HTR-8/SVneo (cell line): ENCODE measurements around the gene HS1BP3.

Source experiments
- DNase-seq: peaks from one replicate; pipeline ENCODE4 v3.0.0; 2011; ENCODE audit warnings: low spot score, mixed read lengths; ENCODE audit not compliant: insufficient read length
- FAIRE-seq: peaks from 2 replicates; lab custom pipeline; 2011; peaks lifted over from hg19 to GRCh38; lab: Jason Lieb, UNC

Gene HS1BP3

DNA sequence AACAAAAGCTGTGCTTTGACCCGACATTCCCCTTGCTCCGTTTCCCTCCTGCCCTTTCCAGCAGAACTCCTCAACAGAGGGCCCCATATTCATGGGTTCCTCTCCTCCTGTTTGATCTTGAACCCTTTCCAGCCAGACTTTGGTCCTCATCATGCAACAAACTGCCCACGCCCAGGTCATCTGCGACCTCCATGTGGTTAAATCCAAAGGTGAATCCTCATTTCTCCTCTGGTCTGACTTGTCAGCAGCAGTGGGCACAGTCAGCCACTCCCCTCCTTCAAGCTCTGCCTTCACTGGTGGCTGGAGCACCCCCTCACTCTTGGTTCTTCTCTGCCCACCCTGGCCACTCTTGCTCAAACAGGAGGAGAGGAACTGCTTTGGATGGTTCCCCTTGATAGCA is 2.7 kb downstream of the HS1BP3 start:
- DNase-seq (no peak), FAIRE-seq (no peak)

DNA sequence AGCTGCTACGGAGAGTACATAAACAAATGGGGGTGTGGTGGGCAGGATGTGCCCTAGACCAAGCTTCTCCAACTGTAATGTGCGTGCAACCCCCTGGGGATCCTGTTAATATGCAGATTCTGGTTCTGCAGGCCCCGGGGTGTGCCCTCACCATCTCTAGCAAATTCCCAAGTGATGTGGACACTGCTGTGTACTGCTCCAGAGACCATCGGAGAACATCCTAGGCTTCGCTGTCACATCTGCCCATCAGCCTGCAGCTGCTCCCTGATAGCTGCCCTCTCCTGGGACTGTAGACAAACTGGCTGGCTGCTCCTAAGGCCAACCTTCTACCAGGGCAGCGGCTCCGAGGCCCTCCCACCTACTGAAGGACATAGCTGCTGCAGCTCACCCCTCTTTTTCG is 3.2 kb downstream of the HS1BP3 start:
- FAIRE-seq = no peak

DNA sequence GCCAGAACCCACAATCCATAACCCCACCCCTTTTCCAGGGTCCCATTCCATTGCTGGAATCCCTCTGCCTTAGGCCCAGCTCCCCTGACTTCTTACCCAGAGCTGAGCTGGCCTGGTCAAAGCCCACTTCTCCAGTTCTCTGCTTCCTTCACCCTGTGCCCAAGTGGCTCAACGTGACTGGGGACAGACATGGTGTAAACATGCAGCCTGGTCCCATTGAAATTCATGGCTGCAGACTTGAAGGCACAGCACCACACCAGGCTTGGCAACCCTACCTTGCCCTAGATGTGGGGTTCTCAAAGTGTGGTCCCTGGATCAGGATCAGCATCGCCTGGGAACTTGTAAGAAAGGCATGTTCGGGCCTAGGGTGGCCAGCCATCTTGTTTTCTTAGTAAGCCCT is 3.7 kb downstream of the HS1BP3 start:
- peak; percentile 9 for FAIRE-seq
- no peak for DNase-seq

More for the DNA sequence above, 3.2 kb downstream of the HS1BP3 start:
- no peak for DNase-seq

DNA sequence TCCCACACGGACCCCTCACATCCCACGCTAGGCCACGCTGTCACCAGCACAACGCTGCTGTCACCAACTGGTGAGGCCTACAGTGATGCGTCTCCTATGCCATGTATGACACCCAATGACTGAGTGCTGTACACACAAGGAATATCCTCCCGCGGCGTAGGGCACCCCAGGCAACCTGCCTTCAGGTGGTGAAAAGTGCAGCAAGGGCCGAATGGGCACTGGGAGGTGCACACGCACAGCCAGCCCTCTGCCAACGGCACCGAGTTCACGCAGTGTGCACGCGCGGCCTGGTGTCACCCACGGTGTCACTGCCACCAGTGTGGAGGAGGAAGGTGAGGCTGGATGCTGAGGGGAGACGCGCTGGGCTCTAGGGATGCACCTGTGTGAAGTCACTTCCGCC is 4.5 kb downstream of the HS1BP3 start:
- DNase-seq (no peak), FAIRE-seq (peak; percentile 77)

DNA sequence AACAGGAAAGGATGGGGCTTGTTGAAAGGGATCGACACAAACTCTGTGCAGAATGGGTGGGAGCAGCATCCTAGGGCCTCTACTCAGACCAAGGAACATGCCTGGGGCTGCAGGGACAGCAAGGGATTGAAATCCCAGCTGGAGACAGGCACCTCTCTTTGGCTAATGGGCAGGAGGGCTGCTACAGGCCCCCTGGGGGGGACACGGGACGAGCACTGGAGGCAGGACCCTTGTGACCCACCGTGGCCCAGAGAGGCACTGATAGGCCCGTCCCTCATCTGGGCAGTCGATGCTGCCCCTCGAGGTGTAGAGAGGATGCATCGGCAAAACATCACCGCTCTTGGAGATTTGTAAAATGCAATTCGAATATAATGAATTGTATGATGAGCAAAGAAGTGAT is 5.1 kb downstream of the HS1BP3 start:
- FAIRE-seq = no peak

DNA sequence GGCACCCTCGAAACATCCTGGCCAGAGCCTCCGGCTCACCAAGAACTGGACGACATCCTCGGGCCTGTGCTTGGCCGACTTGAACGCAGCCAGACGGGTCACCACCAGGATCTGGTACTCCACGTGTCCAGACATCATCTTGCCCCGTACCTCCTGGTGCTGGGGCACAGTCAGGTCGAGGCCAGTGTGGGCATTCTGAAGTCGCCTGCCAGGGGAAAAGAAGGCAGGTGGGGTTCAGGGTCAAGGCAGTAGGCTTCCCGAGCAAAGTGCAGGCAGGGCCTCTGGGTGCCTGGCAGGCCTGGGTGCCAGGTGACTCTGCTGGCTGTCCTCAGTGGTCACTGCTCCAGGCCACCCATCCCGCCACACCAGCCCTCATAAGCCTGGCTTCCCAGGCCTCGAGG is 5.6 kb downstream of the HS1BP3 start:
- DNase-seq = no peak
- FAIRE-seq = no peak

More for the DNA sequence above, 5.1 kb downstream of the HS1BP3 start:
- DNase-seq = no peak

DNA sequence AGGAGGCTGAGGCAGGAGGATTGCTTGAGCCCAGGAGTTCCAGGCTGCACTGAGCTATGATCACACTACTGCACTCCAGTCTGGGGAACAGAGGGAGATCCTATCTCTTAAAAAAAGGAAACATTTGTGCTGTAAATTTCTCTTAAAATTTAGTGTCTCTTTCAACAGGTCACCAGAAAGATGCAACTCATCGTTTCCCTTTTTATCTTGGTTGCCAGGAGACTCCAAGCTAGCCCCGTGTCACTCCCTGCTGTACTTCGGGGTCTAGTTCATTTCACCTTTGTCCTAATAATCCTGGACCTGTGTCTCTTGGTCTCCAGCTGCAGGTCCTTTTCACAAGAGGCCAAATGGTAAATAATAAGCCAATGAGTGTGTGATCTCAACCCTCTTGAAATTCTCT is 7.1 kb downstream of the HS1BP3 start:
- no peak for FAIRE-seq

DNA sequence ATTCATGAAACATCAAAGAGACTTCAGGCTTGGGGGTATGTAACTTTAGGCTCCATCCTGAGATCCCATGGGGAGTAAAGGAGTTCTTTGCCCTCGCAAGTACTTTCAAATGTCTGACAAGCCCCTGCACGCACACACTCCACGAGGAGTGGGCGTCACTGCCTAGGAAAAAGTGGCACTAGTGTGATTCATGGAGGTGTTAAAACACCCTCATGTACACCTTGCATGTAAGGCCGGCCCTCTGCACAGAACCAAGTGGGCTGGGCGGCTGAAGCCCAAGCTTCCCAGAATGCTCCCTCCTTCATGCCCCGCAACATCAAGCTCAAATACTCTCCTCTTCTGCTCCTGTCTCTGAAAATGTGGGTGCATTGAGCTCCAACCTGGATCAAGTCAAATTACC is 7.8 kb downstream of the HS1BP3 start:
- DNase-seq (no peak), FAIRE-seq (peak; percentile 64)

More for the DNA sequence above, 7.1 kb downstream of the HS1BP3 start:
- no peak for DNase-seq

DNA sequence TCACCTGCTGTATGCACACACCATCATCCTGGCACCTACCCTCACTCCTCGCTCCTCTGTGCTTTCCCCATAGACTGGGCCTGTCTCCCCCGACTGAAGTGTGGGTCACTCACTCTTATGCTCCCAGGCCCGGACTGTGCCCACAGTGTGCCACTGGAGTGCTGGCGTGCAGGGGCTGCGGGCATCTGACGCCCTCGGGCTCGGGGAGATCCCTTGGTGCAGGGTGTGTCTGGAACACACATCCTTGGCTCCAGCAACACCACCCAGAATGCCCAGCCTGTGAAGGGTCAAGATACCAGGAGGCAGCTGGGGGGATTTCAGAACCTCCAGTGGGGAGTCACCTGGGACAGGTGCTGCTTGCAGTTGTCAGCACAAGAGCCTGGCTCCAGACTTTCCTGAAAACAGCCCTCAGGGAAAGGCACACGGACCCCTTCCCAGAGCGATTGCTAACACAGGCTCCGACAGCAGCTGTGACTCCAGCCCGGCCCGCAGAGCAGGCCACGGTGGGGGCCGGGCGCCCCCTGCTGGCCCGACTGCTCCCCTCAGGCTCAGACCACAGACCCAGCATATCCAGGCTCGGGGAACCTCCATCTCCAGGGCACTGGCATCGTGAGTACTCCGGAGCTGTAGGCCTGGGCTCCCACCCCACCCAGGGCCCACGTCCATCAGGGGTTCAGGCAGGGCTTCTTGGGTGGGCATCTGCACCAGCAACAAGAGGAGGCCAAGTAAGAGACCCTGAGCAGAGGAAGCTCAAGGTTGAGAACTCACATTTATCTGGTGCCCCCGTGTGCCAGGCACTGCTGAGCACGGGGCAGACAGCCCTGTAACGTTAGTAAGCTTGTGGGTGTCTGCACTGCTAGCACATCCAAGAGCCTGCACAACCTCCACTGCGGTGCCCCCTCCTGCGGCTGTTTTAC is 8.6 kb downstream of the HS1BP3 start:
- FAIRE-seq (peak; percentile 97), DNase-seq (peak; percentile 94)

DNA sequence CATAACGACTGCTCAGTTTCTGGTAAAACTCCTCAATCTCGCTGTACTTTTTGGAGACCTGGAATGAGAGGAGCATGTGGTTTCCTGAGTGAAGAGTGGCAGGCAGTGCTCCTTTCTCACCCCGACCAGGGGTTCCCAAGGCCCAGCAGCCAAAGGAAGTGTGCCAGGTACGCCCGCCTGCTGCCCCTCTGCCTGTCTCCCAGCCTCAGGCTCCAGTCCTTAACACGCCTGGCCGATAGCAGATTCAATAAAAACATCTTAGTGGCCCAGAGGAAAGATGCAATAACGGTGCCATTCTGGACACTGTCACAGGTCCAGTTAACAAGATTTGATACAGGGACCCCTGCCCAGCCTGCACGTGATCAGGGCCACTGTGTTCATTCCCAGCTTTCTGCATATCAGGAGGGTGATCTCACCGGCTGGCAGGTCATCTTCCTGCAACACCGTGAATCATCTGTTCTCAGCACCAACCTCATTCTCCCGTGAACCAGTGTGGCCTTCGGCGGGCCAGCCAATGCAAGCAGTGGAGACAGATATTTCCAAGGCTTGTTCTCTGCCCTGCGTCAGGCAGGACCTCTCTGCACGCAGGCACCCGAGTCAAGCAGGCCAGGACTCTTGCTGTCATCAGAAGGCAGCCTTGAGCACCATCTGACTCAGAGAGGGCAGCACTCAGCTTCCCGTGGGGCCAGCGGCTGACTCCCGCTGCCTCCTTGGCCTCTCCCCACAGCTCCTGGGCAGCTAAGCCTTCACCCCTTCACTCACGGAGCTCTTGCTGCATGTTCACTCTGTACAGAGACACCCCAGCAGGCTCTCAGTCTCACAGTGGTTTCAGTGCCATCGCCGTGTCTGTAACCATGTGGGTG is 9.5 kb downstream of the HS1BP3 start:
- FAIRE-seq = peak; percentile 26
- DNase-seq = no peak

DNA sequence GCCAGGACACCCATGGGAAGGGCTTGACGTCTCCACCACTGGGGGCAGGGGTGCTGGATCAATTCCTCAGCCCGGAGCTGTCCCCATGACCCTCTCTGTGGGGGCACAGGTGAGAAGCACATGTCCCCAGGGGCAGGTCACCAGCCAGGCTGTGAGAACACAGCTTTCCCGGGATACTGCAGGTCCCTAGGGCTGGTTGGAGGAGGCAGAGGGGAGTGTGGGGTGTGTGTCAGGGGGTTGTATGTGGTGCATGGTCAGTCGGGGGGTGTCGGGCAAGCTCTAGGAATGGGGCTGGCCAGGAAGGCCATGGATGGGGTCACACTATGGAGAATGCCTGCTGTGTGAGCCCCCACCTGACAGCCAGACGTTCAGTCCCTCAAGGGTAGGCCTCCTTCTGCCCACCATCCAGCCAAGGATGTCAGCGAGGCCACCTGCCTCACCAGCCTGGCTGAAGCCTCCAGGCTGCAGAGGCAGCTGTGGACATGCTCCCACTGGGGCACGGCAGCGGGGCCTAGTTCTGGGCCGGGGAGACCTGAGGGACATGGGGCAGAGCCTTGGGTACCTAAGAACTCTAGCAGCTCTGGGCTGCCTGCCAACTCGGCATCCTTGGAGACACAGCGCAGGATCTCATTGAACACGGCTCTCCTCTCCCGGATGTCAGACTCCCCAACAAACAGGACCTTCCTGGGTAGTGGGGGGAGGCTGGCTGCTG is 10.3 kb downstream of the HS1BP3 start:
- no peak for DNase-seq
- FAIRE-seq = no peak

DNA sequence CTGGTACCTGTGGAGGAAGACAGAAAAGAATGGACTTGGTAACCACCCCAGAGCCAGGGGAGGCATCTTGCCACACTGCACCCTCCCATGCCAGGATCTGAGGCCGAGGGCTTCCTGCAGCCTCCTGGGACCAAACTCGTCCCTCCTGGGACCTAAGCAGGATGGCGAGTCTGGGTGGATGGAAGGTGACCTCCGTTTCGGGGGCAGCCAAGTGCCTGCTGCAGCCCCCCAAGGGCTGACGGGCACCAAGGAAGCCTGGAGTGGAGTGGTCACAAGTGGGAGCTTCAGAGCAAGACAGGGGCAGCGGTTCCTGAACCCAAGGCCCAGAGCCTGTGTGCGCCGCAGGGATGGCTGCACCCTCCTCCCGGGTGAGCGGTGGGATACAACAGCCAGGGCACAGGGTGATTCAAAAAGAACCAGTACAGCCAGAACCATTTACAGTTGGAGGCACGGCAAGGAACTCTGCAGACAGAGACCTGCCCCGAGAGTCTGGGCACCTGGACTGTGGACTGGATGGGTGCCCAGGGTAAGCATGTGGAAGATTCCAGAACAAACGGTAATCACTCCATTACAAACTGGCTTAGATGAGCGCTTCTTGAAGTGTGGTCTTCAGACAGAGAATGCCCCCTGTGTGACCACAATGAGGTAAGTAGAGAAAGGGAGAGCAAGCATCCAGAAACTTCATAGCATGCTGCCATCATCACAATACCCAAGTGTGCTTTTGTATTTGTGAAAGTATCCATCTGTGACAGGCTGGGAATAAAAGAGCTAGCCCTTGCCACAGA is 12.1 kb downstream of the HS1BP3 start:
- no peak for DNase-seq
- FAIRE-seq = no peak

DNA sequence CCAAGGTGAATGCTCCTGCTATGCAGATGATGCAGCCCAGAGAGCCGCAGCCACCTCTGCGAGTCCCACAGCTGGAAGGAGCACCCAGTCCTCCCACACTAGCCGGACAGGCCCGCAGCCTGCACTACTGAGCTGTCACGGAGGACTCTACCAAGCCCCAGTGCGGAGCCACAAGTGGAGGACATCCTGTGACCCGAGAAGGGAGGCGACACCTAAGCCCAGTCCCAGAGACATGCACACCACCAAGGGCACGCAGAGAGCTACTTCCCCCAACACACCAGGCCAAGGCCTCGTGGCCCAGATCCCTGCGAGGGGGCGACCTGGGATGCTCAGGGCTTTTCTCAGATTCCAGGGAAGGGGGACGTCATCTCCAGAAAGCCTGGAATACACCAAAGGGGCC is 12.9 kb downstream of the HS1BP3 start:
- no peak for DNase-seq

DNA sequence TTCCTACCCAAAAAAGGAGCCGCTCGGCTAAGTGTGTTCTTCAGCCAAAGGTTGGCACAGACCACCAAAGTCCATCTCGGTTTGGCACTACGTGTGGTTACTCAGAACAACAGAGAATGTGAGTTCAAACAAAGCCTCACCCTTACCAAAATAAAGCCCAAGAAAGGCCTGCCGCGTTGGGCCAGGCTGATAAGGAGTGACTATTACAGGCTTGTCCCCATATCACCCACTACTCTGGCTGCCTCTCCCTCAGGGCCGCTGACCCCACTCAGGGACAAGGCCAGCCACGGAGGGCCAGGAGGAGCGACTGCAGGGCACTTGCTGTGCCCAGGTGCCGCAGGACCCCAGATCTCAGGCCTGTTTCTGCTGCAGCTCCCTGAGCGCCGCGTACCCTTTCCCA is 13.8 kb downstream of the HS1BP3 start:
- FAIRE-seq = no peak
- no peak for DNase-seq

More for the DNA sequence above, 12.9 kb downstream of the HS1BP3 start:
- FAIRE-seq = peak; percentile 49

DNA sequence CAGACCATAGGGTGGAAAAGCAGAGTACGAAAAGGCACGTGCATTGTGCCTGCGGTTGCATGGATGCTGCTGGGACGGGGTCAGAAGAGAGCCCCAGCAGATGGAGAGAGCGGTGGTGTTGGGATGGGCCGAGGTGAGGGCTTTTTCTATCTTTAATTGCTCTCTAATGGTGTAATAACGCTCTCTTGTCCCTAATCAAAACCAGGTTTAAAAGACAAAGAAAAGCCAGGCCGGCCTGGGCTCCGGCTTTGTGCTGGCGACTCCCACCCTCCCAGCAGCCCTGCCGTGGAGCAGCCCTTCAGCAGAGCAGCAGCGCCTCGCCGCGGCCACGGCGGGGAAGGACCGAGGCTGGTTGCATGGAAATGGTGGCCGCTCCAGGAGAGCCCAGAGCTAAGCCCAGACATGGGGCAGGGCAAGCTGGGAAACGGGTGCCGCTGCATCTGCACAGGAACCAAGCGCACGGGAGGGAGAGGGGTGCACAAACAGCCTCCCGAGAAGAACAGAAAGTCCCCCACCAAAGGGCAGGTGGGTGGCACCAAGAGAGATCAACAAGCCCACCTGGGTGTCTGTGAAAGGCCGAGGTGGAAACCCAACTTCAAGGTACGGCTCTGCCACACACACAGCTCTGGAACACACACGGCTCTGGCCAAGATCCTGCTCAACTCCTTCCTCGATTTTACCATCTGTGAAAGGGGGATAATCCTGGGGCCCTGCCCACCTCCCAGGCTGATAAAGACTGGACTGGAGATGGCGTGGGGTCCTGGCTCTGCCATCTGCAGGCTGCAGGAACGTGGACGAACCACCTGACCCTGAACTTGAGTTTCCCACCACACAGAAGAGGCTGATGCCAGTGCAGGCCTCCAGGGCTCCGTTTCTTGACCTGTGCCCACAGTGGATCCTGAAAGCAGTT is 15.0 kb downstream of the HS1BP3 start:
- DNase-seq (peak; percentile 94), FAIRE-seq (peak; percentile 99)

DNA sequence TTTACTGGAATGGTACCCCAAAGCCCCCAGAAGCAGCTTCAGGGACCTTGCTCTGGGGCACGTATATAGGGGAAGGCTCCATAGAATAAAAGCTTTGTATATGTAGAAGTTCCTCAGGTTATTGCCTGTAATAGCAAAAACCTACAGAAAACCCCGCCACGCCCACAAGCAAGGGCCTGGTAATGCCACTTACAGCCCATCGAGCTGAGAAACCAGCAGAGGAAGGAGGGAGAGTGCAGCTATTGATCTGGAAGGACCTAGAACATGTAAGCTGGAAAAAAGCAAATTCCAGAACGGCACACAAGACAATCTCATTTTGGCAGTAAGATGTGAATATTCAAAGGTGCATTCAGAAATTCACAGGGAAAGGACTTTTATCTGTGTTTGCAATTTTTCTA is 15.8 kb downstream of the HS1BP3 start:
- DNase-seq (no peak), FAIRE-seq (no peak)

DNA sequence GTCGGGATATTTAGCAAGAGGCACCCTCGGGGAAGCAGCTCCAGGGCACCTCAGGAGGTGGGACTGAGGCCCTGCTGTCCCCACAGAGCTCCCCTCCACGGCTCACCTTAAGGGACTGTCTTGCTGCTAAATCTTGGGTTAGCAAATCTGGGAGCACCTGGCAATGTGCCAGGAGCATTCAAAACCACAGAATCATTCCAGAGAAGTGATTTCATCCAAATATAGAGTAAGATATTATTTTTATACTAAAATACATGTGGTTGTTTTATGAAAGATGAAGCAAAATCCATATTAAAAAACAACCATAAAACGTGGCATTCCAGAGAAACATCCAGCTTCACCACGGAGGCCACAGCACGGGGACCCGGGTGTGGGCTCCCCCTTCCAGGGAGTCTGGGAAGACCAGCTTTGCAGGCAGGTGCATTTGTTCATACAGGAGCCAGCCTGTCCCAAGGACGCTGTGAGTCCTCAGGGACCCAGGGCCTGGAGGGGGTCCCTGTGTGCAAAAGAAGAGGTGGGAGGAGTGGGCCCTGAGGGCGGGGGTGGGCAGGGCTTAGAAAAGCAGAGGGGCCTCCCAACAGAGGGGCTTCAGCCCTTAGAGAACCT is 16.3 kb downstream of the HS1BP3 start:
- DNase-seq (peak; percentile 57), FAIRE-seq (no peak)

DNA sequence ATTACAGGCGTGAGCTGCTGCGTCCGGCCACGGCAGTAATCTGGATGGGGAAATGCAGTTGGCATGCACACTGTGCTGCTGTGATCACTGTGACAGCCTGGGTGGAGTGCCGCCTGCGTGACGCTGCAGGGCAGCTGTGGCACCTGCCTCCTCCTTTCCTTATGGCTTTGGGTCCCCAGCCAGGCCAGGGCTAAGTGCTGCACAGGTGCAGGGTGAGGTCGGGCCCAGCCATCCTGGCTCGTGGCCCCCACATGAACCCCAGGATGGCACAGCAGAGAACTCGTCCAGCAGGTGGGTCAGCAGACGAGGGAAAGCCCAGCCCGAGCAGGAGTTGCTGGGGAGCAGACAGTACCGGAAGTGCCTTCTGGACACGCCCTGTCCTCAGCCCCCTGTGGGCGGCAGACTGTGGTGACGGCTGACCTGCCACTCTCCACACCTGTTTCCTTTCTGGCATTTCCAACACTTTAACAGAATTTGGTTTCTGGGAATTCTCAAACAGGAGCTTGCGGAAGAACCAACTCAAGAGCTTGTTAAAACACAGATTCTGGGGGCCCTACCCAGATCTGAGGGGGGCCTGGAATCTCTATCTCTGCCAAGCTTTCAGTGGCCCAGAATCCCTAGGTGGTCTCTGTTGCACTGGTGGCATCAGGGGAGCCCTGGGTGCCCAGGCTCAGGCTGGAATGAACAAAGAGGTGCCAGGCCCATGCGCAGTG is 16.9 kb downstream of the HS1BP3 start:
- FAIRE-seq (peak; percentile 92), DNase-seq (no peak)
